ENCODE data around the gene MVB12A.

The MVB12A gene

DNA sequence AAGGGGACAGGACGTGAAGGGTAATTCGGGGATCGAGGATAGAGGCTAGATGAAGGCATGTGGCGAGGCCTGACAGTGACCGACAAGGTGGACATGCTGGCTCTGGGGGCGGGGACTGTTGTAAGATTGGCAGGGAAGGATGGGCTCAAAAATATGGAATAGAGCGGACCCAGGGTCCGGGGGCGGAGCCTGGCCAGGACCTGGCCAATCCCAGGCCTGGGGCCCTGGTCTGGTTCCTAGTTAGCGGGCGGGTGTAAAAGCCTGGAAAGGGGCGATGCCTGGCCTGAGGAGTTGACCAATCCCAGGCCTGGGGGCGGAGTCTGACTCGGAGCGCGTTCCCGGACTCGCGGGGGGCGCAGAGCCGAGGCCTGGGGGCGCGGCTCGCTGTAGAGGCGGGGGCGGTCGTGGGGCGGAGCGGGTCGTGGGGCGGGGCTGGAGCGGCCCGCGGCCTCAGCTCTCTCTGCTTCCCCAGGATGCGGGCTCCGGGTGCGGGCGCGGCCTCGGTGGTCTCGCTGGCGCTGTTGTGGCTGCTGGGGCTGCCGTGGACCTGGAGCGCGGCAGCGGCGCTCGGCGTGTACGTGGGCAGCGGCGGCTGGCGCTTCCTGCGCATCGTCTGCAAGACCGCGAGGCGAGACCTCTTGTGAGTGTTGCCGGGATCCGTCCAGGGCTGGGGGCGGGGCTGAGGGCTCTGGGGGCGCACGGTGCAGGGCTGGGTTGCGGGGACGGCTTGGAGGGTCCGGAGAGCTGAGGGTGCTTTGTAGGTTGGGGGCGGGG, 50.4 kb downstream of the MVB12A start, which contains the start of gene SLC27A1:
Gene SLC27A1 (plus strand): TSS at position 457 of the 774 bp plus-strand sequence. CDS start 17 bp downstream, at position 474.
- DNase-seq (ENCODE audit: low spot score), result peak; percentile 99

DNA sequence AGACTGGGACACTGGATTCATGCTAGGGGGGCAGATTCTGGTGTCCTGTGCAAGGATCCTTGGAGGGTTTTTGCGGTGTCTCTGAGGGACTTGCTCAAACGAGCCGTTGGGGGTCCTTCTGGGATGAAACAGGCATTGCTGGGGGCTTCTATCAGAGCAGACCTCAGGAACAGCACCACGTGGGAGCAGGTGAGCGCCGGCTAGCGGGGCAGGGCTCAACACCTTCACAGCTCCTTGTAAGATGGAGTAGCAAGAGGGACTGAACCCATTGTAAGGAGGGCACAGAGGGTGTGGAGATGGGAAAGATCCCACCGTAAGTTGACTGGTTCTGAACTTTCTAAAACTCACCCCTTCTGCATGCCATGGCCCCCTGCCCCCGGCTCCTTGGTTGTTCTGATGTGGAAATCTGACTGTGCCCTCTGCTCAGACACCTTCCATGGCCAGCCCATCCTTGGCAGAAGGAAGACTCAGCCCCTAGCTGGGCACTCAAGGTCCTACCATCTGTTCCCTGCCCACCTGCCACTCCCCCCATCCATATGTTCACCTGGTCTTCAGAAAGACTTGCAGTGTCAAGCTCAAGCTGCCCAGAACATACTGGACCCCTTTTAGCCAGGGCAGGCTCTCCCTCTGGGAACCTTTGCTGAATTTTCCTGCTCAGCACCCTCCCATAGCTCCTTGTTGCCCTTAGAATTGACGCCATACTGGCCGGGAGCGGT, 51.7 kb downstream of the MVB12A start:
- DNase-seq (ENCODE audit: low spot score), result no peak

DNA sequence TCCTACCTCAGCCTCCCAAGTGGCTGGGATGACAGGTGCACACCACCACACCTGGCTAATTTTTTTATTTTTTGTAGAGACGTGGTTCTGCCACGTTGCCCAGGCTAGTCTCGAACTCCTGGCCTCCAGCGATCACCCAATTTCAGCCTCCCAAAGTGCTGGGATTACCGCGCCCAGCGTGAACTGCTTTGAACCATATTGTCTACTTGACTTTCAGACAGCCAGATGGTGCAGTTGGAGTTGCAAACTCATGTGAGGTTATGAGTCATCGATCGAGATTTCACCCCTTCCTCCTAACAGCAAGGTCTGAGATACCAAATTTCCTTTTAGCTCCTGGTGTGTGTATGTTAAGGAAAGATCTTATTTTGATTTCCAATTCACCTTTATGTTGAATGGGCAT, 53.2 kb downstream of the MVB12A start:
- DNase-seq (ENCODE audit: low spot score), result no peak

Measured in Ammon's horn (tissue), 1 donor.